Measurements from ENCODE around the gene CEP112.

GRCh38 chr17:65629234-65629690 lies 562.7 kb downstream of the CEP112 start:
- no peak for TF ChIP-seq CTCF (IDR thresholded peaks at IDR 0.05; ENCODE audit: control extremely low read depth in 1 of 3, insufficient read depth in 1 of 3, low read depth in 1 of 3, low read length in 3 of 3)
- no peak for TF ChIP-seq POLR2AphosphoS5 (IDR thresholded peaks at IDR 0.05; ENCODE audit: low read depth, low read length)
- TF ChIP-seq EZH2 (IDR thresholded peaks at IDR 0.05; ENCODE audit: low read depth, low read length, severe bottlenecking): no peak

All from H1 (cell line).